SK-N-DZ (cell line): ENCODE results near the gene HMGN1.
"Not testable (repeated sequence)": the region's sequence is repeated elsewhere in the genome, so short reads cannot be mapped to it uniquely, and the experiment has no call there.

ENCODE experiments used
- DNase-seq: peaks from one replicate; pipeline ENCODE4 v3.0.0-alpha.2; 2015; ENCODE audit warnings: low spot score

The HMGN1 gene

DNA sequence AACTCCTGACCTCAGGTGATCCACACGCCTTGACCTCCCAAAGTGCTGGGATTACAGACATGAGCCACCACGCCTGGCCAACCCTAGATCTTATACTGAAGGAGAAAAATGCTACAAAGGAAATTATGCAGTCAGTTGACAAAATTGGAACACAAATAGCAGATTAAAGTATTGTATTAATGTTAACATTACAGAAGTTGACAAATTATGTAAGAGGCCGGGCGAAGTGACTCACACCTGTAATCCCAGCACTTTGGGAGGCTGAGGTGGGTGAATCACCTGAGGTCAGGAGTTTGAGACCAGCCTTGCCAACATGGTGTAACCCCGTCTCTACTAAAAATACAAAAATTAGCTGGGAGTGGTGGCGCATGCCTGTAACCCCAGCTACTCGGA is 21.0 kb upstream of the HMGN1 start:
- DNase-seq = not testable (repeated sequence)

DNA sequence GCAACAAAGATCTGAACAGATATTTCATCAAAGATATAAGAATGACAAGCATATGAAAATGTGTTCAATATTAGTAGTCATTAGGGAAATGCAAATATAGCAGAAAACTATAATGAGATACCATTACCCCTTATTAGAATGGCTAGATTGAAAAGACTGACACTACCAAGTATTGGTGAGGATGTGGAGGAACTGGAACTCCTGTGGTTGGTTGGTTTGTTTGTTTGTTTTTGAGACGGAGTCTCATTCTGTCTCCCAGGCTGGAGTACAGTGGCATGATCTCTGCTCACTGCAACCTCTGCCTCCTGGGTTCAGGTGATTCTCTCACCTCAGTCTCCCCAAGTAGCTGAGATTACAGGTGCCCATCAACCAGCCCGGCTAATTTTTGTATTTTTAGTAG is 18.9 kb upstream of the HMGN1 start:
- DNase-seq = no peak

DNA sequence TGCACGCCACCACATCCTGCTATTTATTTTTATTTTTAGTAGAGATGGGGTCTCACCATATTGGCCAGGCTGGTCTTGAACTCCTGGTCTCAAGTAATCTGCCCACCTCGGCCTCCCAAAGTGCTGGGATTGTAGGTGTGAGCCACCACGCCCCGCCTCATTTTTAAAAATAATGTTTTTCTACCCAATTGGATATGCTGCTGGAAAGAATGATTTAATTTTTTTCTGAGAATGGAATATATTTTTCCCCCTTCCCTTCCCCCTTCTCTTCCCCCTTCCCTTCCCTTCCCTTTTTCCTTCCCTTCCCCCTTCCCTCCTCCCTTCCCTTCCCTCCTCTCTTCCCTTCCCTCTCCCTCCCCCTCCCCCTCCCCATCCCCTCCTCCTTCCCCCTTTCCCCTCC is 17.7 kb upstream of the HMGN1 start:
- DNase-seq = no peak

DNA sequence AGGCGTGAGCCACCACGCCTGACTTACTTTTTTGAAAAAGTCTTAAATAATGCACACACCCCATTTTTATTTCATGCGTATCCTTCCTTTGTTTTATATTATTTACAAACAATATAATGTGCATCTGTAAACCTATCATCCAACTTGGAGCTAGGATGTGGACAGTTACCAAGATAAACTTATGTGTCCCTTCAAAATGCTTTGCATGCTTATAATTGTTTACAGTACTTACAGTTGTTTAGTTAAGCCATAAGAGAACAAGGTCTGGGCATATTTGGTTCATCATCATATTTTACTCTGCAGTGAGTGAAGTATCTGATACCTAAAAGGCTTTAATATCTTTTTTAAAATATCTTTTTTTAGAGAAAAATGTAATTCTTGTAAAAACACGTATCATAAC is 16.1 kb upstream of the HMGN1 start:
- no peak for DNase-seq

DNA sequence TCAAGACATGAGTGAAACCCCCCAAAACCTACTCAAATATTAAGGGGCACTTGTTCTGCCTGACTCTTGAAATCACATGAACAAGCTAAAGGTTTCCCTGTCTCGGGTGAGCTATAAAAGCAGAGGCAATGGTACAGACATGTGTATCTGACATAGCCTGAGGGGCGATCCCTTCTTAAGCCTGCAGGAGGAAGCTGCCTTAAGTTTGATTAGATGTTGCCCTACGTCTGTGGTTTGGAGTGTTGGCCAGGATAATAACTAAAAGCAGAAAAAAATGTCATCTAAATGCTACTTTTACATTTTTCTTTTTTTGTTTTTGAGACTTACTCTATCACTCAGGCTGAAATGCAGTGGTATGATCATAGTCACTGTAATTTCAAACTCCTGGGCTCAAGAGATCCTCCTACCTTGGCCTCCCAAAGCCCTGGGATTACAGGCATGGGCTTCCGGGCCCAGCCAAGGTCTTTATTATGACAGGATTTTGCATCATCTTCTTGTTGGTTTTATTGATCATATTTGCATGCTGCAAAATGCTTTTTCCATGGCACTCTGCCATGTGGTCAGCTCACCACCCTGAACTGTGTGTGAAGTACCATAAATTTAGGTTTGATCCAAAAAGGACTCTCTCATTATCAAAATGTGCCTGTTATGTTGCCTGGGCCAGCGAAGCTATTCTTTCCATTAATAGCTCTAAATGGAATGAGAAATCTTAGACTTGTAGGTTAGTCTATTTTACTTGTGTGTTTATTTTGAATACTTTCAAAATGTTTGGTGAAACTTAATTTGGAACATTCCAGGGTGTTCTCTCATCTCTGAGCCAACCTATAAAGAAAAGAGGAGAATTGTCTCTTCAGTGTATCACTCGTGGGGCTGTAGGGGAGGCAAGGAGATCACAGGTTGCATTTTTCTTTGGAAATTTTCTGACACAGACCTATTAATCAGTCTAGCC is 15.0 kb upstream of the HMGN1 start:
- no peak for DNase-seq

DNA sequence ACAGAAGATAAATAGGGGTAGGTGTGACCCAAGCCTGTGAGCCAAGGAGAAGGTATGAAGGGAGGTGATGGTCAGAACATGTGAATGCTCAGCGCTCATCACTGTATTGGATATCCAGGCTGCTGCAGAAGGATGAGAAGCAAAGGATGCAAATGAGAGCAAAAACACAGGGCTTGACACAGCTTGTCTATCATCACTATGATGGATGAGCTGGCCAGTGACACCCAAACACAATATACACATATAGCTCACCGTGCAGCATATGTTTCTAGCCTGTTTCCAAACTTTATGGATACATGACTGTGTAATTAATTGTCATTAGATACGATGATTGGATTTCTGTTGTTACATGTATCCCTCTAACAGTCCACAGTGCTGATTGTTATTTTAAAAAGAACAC is 13.8 kb upstream of the HMGN1 start:
- no peak for DNase-seq

DNA sequence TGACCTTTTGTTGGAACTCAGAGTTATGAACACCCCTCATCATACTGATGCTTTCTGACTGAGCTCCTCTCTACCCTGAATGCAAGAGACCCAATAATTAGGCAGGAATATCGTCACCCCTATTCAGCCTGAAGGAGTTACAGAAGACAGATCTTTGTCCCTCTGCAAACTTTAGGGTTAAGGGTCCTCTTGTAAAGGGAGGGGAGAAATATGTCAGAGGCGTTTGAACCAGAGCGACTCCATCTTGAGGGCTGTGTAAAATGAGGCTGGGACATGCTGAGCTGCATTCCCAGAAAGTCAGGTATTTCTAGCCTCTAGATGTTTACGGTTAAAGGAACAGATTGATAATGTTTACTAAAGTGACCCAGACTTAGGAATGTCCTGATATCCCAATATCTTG is 10.5 kb upstream of the HMGN1 start:
- DNase-seq = no peak

DNA sequence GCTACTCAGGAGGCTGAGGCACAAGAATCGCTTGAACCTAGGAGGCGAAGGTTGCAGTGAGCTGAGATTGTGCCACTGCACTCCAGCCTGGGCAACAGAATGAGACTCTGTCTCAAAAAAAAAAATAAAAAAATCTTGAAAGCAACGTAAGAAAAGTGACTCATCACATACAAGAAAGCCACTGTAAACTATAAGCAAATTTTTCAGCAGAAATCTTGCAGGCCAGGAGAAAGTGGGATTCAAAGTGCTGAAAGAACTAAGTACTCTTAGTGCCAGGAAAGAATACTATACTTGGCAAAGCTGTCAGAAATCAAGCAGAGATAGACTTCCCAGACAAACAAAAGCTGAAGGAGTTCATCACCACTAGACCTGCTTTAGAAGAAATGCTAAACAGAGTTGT is 4.4 kb upstream of the HMGN1 start:
- DNase-seq = no peak

DNA sequence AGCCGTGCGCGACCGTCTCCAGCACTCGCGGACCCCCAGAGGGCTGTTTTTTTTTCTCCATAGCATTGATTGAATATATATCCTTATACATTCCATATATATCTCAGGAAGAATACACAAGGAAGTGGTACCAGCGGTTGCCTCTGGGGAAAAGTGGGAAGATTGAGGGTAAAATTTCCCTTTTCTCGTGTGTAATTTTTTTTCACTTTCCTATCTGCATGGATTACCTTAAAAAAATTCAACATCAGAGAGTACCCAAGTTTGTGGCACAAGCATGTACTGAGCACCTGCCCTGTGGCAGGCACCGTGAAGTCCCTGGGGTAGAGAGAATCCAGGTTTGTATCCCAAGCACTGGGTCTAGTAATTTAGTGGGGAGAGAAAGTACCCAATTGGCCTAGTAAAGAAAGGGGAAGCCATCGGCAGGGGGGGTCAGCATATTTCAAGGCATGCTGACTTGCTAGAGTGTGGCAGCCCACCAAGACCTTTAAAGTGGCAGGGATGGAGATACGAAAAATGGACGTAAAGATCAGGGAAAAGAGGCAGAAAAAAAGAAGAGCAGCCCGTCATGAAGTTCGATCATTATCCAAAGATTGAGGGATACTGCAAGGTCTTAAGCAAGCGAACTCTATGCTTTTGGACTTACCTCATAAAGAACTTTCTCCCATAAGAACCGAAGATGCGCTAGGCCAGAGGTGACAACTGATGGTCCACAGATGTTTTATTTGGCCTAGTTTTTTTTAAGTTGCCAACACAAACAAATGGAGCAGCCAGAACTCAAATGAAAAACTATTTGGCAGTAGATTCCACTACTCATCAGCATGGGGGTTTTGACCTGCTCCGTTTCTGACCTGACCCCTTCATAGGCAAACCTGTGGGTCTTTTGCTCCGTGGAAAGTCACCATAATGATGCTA is 1.5 kb upstream of the HMGN1 start:
- DNase-seq = no peak

DNA sequence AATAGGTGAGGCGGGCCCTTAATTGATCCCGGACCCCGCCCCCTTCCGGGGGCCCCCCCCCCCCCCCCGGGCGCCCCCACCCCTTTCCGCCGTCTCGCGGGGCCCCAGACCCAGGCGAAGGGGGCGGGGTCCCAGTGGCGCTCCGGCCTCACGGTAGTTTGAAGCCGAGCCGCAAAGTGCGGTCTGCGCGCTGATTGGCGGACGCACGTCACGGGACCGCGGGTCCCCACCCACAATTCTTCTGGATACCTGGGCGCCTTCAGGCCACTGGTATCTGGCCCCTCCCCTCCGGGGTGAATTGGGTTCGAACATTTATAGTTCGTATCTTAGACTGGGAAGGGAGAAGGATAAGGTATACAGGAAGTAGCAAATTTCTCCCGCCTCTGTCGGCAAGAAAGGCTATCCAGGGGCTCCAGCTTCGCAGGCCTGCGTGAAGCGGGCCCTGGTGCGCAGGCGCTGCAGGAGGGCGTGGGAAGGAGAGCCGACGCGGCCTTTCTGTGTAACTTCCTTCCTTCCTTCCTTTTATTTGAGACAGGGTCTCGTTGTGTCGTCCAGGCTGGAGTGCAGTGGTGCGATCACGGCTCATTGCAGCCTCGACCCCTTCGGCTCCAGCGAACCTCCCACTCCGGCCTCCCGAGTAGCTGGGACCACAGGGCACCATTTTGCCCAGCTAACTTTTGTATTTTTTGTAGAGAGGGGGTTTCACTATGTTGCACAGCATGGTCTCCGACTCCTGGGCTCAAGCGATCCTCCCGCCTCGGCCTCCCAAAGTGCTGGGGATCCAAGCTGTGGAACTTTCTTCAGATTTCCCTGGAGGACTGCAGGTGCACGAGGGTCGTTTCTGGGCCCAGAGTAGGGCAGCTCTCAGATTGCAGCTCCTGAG is 564 bp upstream of the HMGN1 start:
- DNase-seq = peak; percentile 96

DNA sequence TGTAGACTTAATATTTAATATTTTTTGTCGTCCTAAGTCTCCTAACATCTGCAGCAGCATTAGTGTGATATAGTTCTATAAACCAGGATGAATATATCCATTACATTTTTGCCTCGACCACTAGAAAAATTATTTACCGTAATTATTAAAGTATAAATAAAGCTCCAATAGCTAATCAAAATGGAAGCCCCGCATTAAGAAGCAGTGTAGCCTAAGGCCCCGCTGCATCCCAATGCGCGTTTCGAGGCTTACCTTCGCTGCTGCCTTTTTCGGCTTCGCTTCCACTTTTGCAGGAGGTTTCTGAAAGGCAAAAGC is 891 bp downstream of the HMGN1 start:
- no peak for DNase-seq

DNA sequence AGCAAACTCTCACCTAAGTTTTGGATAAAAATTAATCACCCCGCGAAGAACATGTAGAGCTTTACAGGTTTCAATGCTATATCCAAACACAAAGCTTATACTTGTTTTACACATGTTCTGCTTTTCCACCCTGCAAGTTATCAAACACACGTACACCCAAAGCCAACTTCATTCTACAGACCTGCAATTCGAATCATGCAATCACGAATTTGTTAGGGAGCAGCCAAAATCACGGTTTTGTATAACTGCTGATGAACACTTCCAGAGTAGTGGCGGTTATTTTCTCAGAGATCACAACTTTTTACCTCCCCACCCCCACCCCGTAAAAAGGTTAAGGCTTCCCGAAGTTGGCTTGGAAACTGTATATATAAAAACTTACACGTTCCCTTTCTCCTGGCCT is 1.4 kb downstream of the HMGN1 start:
- DNase-seq = no peak

DNA sequence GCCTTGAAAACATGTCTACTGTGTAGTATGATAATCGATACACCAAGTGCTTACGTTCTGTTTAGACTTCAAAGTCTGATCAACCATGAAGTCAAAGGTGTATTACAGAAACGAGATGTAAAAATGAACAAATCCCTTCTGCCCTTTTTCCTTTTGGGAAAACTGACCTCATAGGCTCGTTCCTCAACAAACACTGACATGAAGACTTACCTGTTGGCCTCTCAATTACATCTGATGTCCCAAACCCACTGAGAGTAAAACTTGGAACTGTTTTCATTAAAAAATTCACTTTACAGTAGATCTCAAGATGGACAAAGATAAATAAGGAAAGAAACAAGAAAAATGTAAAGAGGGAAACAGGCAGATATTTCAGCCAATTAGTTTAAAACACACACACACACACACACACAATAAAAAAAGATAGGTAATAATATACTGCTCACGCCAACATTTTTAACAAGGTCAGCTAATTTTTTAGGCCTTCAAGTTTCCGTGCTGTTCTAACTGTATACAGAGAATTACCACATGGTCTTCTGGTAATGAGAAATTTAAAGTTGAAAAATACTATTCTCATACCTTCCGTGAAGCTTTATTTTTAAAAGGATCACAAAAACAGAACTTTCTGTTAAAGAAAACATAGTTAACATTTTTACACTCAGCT is 2.1 kb downstream of the HMGN1 start:
- no peak for DNase-seq

DNA sequence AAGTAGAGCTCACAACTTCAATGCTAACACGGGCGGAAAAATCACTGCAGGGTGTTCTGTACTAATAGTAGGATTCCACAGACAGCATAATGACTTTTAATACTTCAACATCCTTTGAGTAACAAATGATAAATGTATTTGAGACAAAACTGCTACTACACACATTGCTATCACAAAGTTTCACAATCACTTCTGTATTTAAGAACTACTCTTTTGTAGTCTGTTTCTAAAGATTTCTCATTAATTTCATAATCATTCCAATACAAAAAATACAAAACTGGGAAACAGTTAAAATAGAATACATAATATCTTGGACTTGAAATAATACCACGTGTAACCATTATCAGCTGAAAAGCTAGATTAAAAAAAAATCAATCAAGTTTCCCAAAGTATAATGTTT is 2.7 kb downstream of the HMGN1 start:
- DNase-seq = no peak

DNA sequence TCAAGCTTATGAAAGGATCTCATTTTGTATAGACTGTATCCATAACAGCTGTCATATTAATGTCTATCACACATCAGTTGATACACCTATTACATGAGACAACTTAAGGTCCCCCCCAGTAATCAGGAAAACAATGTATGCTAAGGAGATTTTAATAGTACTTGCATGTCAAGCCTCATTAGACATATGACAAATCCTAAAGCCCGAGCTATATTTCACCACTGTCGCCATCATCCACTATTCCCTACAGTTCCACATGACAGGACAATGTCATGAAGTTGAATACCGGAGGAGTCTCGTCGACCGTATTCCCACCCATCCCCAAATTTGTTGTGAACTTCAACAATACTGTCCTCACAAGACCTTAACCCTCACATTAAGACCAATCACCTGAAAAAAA is 3.4 kb downstream of the HMGN1 start:
- DNase-seq = no peak

DNA sequence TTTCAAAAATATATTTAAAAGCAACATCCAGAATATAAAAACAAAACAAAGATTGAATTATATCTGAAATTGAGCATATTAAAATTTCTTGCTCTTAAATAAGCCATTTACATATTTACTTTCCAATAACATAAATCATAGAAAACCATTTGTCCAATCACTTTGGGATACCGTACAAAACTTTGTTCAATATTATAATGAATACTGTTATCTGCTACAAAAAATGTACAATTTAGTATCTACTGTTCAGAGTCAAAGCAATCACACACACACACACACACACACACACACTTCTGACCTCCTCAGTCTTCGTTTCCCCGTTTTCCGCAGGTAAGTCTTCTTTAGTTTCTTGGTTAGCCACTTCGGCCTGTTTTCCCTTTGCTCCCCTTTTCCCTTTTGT is 4.0 kb downstream of the HMGN1 start:
- DNase-seq = no peak

DNA sequence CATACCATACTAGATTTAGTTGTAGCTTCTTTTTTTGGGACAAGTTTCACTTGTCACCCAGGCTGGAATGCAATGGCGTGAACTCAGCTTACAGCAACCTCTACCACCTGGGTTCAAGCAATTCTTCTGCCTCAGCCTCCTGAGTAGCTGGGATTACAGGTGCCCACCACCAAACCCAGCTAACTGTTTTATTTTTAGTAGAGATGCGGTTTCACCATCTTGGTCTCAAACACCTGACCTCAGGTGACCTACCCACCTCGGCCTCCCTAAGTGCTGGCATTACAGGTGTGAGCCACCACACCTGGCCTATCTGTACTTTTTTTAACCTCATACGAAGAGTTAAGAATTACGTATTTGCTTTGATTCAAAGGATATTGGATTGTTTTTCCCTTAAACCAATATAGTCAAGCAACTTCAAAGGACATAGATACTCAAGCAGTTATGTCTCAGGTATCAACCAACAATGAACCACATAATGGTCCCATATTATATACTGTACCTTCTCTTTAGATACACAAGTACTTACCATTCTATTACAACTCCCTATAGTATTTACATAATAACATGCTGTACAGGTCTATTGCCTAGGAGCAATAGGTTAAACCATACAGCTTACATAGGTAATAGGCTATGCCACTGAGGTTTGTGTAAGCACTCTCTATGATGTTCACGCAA is 7.5 kb downstream of the HMGN1 start:
- no peak for DNase-seq

DNA sequence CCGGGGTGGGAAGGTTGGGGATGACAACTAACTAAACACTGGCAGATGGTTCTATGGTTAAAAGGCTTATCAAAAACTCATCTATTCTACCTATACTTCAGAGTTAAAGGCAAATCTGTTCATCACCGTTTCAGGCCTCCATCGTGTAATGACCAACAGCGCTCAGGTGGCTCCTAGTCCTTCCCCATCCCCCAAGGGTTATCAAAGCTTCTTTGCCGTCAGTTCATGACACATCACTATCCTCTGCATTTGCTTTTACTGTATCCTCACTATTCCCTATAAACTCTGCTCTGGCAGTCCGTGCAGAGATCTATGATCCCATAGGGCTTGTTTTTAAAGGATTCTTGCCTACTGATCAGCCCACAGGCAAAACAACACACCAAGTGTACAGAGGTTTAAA is 8.2 kb downstream of the HMGN1 start:
- DNase-seq = no peak

DNA sequence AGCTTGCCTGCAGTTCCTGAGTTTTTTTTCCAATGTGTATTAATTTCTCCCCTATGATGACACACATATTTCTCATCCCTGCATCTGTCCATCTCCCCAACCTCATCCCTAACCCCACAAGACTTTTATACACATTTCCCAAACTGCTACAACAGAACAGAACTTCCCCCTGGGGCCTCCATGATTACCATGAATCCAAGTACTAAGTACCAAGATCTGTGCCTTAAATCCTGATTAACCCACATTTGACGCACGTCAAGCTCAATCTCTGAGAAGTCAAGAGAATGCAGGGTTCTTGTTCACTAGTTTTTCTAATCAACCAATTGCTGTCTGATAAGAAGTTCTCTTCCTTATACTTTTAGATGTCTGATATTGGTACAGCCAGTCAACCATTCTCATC is 9.7 kb downstream of the HMGN1 start:
- DNase-seq = no peak

DNA sequence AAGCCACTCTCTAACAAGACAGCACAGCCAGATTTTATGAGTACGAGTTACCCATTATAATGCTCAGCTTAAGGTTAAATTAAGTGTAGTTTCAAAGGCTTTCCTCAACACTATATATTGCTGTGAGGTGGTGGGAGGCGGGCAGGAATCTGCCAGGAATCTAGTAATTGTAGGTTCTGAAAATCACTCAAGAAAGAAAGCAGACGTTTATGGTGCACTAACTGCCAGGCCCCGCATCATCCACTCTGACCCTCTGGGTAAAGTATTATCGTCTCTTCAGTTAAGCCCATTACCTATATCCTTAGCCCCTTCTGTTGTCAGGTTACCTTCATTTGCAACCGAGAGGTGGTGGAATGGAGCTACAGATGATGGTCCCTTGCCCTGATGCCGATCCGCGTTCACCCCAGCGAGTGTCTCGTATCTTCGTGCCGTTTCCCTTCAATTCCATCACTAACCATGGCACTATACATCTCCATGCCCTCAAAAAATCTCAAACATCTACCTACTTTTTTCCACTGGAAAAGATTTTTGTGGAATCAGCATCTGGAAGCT is 12.4 kb downstream of the HMGN1 start:
- no peak for DNase-seq
